SIG-M5 (cell line): Measurements from ENCODE around the gene LDB2.

Experiments used
- DNase-seq: peaks from one replicate; lab custom pipeline; 2025; lab: John Stamatoyannopoulos, UW

The LDB2 gene

GRCh38 chr4:16843831-16844508, 54.5 kb downstream of the LDB2 start:
- no peak for DNase-seq

- no peak for DNase-seq
Observed at GRCh38 chr4:16838226-16838875, 60.1 kb downstream of the LDB2 start.

- DNase-seq = no peak
Observed at GRCh38 chr4:16837475-16837874, 61.0 kb downstream of the LDB2 start.

GRCh38 chr4:16836324-16836723, 62.1 kb downstream of the LDB2 start:
- no peak for DNase-seq

- no peak for DNase-seq
Observed at GRCh38 chr4:16835597-16836247, 62.7 kb downstream of the LDB2 start.

GRCh38 chr4:16834814-16835213, 63.6 kb downstream of the LDB2 start:
- no peak for DNase-seq

GRCh38 chr4:16833722-16834121, 64.7 kb downstream of the LDB2 start:
- no peak for DNase-seq

- no peak for DNase-seq
Observed at GRCh38 chr4:16830081-16830480, 68.4 kb downstream of the LDB2 start.

GRCh38 chr4:16827794-16828724, 70.4 kb downstream of the LDB2 start:
- DNase-seq = no peak

- DNase-seq = no peak
Observed at GRCh38 chr4:16827045-16827444, 71.4 kb downstream of the LDB2 start.

GRCh38 chr4:16826406-16826910, 72.0 kb downstream of the LDB2 start:
- no peak for DNase-seq

- DNase-seq = no peak
Observed at GRCh38 chr4:16824278-16824806, 74.1 kb downstream of the LDB2 start.

- no peak for DNase-seq
Observed at GRCh38 chr4:16820329-16820728, 78.1 kb downstream of the LDB2 start.

- no peak for DNase-seq
Observed at GRCh38 chr4:16819652-16820051, 78.8 kb downstream of the LDB2 start.

GRCh38 chr4:16818005-16818404, 80.4 kb downstream of the LDB2 start:
- no peak for DNase-seq

GRCh38 chr4:16817286-16817685, 81.2 kb downstream of the LDB2 start:
- DNase-seq = no peak

- no peak for DNase-seq
Observed at GRCh38 chr4:16814361-16814760, 84.1 kb downstream of the LDB2 start.

- DNase-seq = no peak
Observed at GRCh38 chr4:16812041-16812440, 86.4 kb downstream of the LDB2 start.

GRCh38 chr4:16809943-16810342, 88.5 kb downstream of the LDB2 start:
- DNase-seq = no peak

- no peak for DNase-seq
Observed at GRCh38 chr4:16809064-16809463, 89.4 kb downstream of the LDB2 start.

- DNase-seq = no peak
Observed at GRCh38 chr4:16807355-16807754, 91.1 kb downstream of the LDB2 start.

- DNase-seq = no peak
Observed at GRCh38 chr4:16804581-16804980, 93.9 kb downstream of the LDB2 start.
